OCI-LY7 (cell line): ENCODE results near the gene TDRD9. TPM values are rescaled to one million over a fixed set of nuclear protein-coding genes. Genes with fewer than 3 reads are reported as not detected.

Experiments
- BruUV-seq: library from RNA; stranded (reverse); fragments of 400-500 nt; replicated peaks from 2 replicates; lab custom pipeline; 2021; lab: Mats Ljungman, UMichigan
- CTCF ChIA-PET: fragments of 300-600 bp; sonication (Branson Sonifier 250); formaldehyde crosslinking; loops from one replicate; lab custom pipeline; 2022; ENCODE audit warnings: antibody characterized with exemption; ENCODE audit not compliant: unreplicated experiment; lab: Charles Lee
- POLR2A ChIA-PET: fragments of 300-600 bp; sonication (Branson Sonifier 250); formaldehyde crosslinking; loops from one replicate; lab custom pipeline; 2022; ENCODE audit warnings: antibody characterized with exemption; lab: Charles Lee
- DNase-seq: peaks from one replicate; pipeline ENCODE4 v3.0.0-alpha.2; 2015; ENCODE audit warnings: low spot score
- H2AFZ ChIP-seq: fragments of 200-600 bp; sonication (generic), shearing (Covaris generic); 2 replicates; pipeline ENCODE4 v1.6.1; 2014; ENCODE audit warnings: mild to moderate bottlenecking, antibody characterized with exemption, low read length, moderate library complexity
- H3K27ac ChIP-seq: fragments of 200-600 bp; sonication (generic); 2 replicates; pipeline ENCODE4 v1.5.1; 2014; ENCODE audit warnings: mixed run types, low read depth, mild to moderate bottlenecking, moderate library complexity, low read length, inconsistent platforms; ENCODE audit not compliant: poor library complexity, severe bottlenecking
- H3K36me3 ChIP-seq: fragments of 200-600 bp; sonication (generic); 2 replicates; pipeline ENCODE4 v1.6.1; 2014; ENCODE audit warnings: mild to moderate bottlenecking, antibody characterized with exemption, low read length, moderate library complexity, mixed read lengths; ENCODE audit not compliant: insufficient read depth
- H3K4me1 ChIP-seq: fragments of 200-600 bp; sonication (generic); 2 replicates; pipeline ENCODE4 v1.5.1; 2014; ENCODE audit warnings: mild to moderate bottlenecking, low read length; ENCODE audit not compliant: insufficient read depth, poor library complexity, severe bottlenecking
- H3K4me2 ChIP-seq: fragments of 200-600 bp; sonication (generic); 2 replicates; pipeline ENCODE4 v1.6.1; 2014; ENCODE audit warnings: mild to moderate bottlenecking, low read length
- H3K4me3 ChIP-seq: fragments of 200-600 bp; sonication (generic); 2 replicates; pipeline ENCODE4 v1.5.1; 2014; ENCODE audit warnings: mild to moderate bottlenecking, low read depth, low read length; ENCODE audit not compliant: poor library complexity, severe bottlenecking
- H3K79me2 ChIP-seq: fragments of 200-600 bp; sonication (generic); 2 replicates; pipeline ENCODE4 v1.6.1; 2016; ENCODE audit warnings: low read depth, mild to moderate bottlenecking, low read length, moderate library complexity, mixed read lengths; ENCODE audit not compliant: insufficient read depth
- H3K9me2 ChIP-seq: fragments of 200-600 bp; sonication (generic); 2 replicates; pipeline ENCODE4 v1.6.1; 2016; ENCODE audit warnings: mild to moderate bottlenecking, low read length, mixed read lengths; ENCODE audit not compliant: insufficient read depth
- H3K9me3 ChIP-seq: fragments of 200-600 bp; sonication (generic); 2 replicates; pipeline ENCODE4 v1.6.1; 2014; ENCODE audit warnings: mild to moderate bottlenecking, mixed run types, low read length, mixed read lengths
- H4K20me1 ChIP-seq: fragments of 200-600 bp; sonication (generic); 2 replicates; pipeline ENCODE4 v1.6.1; 2014; ENCODE audit warnings: mild to moderate bottlenecking, antibody characterized with exemption, low read length, moderate library complexity, mixed read lengths; ENCODE audit not compliant: insufficient read depth
- EZH2phosphoT487 ChIP-seq: fragments of 200-600 bp; sonication (generic); IDR thresholded peaks from 2 replicates; pipeline ENCODE4 v1.6.1; 2018; ENCODE audit warnings: low read depth, borderline replicate concordance, mild to moderate bottlenecking, mixed run types, antibody characterized with exemption, low read length, moderate library complexity, mixed read lengths
- intact Hi-C: fragments of 100-400 bp; cut with micrococcal nuclease; formaldehyde crosslinking; loops from one replicate; pipeline ENCODE4 v1.10.0; 2022; ENCODE audit not compliant: unreplicated experiment
- total RNA-seq, 2 experiments: library from RNA; depleted of rRNA in 1 of 2; stranded (reverse); fragments of >200 nt in 1 of 2; shearing (Covaris generic) in 1 of 2; gene quantifications; 2 replicates each; pipeline ENCODE4 v1.2.3, GENCODE V29; 2014 to 2022
- TF ChIP-seq, protein P1 (sequence below): fragments of 200-600 bp; sonication (generic); conservative IDR thresholded peaks from 2 replicates; pipeline ENCODE4 v1.5.1; 2014; ENCODE audit warnings: mild to moderate bottlenecking, antibody characterized with exemption, low read length, moderate library complexity, mixed read lengths

Gene TDRD9
- total RNA-seq, 2 experiments from 2014 or later, result not detected

DNA sequence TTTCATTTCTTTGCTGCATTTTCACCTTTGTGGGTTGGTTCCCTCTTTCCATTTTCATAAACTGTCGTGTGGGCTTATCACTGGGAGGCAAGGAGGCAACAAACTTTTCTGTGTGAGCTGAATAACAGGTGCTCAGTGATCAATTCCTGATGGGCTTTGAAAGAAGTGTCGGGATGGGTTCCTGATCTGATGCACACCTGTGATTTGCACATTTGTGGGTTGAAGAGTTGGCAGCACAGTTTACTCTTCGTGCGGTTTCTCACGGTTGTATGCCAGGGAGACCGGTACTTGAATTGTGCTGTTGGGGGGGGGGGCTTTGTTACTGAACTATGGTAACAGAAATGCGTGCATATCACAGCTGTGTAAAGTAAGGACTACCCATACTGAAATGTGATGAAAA, 141.3 kb downstream of the TDRD9 start:
- CTCF ChIA-PET, result no interaction called here
- BruUV-seq, result no TSS peak

DNA sequence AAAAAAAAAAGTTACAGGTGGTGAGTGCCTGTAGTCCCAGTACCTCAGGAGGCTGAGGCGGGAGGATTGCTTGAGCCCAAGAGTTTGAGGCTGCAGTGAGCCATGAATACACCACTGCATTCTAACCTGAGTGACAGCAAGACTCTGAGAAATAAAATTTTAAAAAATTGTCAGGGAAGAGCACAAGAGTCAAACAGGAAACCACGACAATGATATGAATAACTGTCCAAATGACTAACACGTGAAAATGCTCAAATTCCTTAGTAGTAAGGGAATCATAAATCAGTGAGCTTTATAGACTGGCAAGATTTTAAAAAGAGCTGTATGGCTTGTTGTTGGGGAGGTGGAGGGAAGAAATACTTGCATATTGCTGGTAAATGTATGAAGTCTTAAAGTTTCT, 144.3 kb downstream of the TDRD9 start:
- Histone ChIP-seq H3K4me3 (no peak overlapping the region), H4K20me1 (no peaks in the 10 kb centered on the region), H3K9me3 (peaks cover 19% of the 10 kb centered on the region; the same call in 1 of the 2 replicates), H3K79me2 (no peaks in the 10 kb centered on the region), H3K9me2 (no peaks in the 10 kb centered on the region), H2AFZ (no peak overlapping the region), H3K4me2 (no peak overlapping the region), H3K27ac (no peak overlapping the region), H3K36me3 (no peaks in the 10 kb centered on the region), H3K4me1 (no peaks in the 10 kb centered on the region)
- TF ChIP-seq, protein P1, sequence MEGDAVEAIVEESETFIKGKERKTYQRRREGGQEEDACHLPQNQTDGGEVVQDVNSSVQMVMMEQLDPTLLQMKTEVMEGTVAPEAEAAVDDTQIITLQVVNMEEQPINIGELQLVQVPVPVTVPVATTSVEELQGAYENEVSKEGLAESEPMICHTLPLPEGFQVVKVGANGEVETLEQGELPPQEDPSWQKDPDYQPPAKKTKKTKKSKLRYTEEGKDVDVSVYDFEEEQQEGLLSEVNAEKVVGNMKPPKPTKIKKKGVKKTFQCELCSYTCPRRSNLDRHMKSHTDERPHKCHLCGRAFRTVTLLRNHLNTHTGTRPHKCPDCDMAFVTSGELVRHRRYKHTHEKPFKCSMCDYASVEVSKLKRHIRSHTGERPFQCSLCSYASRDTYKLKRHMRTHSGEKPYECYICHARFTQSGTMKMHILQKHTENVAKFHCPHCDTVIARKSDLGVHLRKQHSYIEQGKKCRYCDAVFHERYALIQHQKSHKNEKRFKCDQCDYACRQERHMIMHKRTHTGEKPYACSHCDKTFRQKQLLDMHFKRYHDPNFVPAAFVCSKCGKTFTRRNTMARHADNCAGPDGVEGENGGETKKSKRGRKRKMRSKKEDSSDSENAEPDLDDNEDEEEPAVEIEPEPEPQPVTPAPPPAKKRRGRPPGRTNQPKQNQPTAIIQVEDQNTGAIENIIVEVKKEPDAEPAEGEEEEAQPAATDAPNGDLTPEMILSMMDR, result no peak
- no peak for TF ChIP-seq EZH2phosphoT487
- ChIA-PET CTCF (no interaction called here), POLR2A (interaction anchor here (0.7 kb wide), 1 partner anchor 41 kb away, joined by 3 read pairs; no protein-coding TSS in a partner anchor)
- no peak for DNase-seq
- no TSS peak for BruUV-seq
- intact Hi-C loops, result loop anchor here (10.0 kb wide), 1 partner anchor 572 kb away; no protein-coding TSS in a partner anchor

More for the DNA sequence above, 141.3 kb downstream of the TDRD9 start:
- Histone ChIP-seq H3K27ac (no peak overlapping the region), H4K20me1 (no peaks in the 10 kb centered on the region), H3K9me2 (no peaks in the 10 kb centered on the region), H3K4me1 (no peaks in the 10 kb centered on the region), H2AFZ (no peak overlapping the region), H3K79me2 (no peaks in the 10 kb centered on the region), H3K4me3 (no peak overlapping the region), H3K36me3 (no peaks in the 10 kb centered on the region), H3K9me3 (peaks cover 25% of the 10 kb centered on the region; the same call in 1 of the 2 replicates), H3K4me2 (no peak overlapping the region)
- no peak for DNase-seq
- POLR2A ChIA-PET, result interaction anchor here (0.6 kb wide), 1 partner anchor 590 kb away, joined by 3 read pairs; no protein-coding TSS in a partner anchor
- intact Hi-C loops, result no loop called here
- no peak for TF ChIP-seq EZH2phosphoT487

DNA sequence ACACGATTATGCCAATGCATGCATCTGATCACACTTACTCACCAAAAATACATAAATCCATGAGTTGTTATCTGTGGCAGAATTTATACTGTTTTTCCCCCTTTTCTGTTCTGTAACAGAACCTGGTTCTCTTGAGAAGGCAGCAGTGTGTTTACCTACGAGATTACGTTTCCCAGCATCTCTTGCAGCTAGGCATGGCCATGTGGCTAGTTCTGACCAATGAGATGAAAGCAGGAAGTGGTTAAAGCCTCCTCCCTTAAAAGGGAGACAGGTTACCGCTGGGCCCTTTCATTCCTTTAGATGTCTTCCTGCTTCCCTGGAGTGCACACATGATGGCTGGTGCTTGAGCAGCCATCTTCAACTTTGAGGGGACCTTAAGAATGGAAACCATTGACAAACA, 145.5 kb downstream of the TDRD9 start:
- H3K9me2 ChIP-seq, result no peaks in the 10 kb centered on the region
- no TSS peak for BruUV-seq
- H3K79me2 ChIP-seq, result no peaks in the 10 kb centered on the region
- H3K4me3 ChIP-seq, result no peak overlapping the region
- DNase-seq, result peak; percentile 17
- TF ChIP-seq, protein P1, result no peak
- no peak for TF ChIP-seq EZH2phosphoT487
- H3K27ac ChIP-seq, result no peak overlapping the region
- H3K9me3 ChIP-seq, result peaks cover 19% of the 10 kb centered on the region; the same call in 1 of the 2 replicates
- ChIA-PET POLR2A (no interaction called here), CTCF (no interaction called here)
- peaks cover 5% of the 10 kb centered on the region for H3K4me1 ChIP-seq
- no peaks in the 10 kb centered on the region for H3K36me3 ChIP-seq
- H4K20me1 ChIP-seq, result no peaks in the 10 kb centered on the region
- H3K4me2 ChIP-seq, result no peak overlapping the region
- intact Hi-C loops, result loop anchor here (10.0 kb wide), 1 partner anchor 571 kb away; no protein-coding TSS in a partner anchor
- H2AFZ ChIP-seq, result no peak overlapping the region
